Fibroblast of skin of left biceps (primary cell): ENCODE results near the gene FBXW8.
A peak's percentile ranks its signal among the peaks of the same experiment; 100 is the strongest.

Experiments
- DNase-seq, 2 experiments: peaks; one replicate each; pipeline ENCODE4 v3.0.0-alpha.2; 2013; ENCODE audit warnings: low read depth in 2 of 2

Gene FBXW8

GRCh38 chr12:116958402-116959197 lies 47.9 kb downstream of the FBXW8 start:
- no peak for DNase-seq

- DNase-seq, result no peak
These were observed 48.4 kb downstream of the FBXW8 start for GRCh38 chr12:116959198-116959460.

GRCh38 chr12:116959845-116960514 lies 49.2 kb downstream of the FBXW8 start:
- no peak for DNase-seq

- DNase-seq, result no peak
These were observed 51.4 kb downstream of the FBXW8 start for GRCh38 chr12:116962197-116962596.

- no peak for DNase-seq
These were observed 52.1 kb downstream of the FBXW8 start for GRCh38 chr12:116962783-116963356.

GRCh38 chr12:116964054-116965050 lies 53.6 kb downstream of the FBXW8 start:
- no peak for DNase-seq

- DNase-seq, result no peak
These were observed 58.2 kb downstream of the FBXW8 start for GRCh38 chr12:116968986-116969385.

- DNase-seq, result no peak
These were observed 59.1 kb downstream of the FBXW8 start for GRCh38 chr12:116969615-116970585.

- no peak for DNase-seq
These were observed 60.5 kb downstream of the FBXW8 start for GRCh38 chr12:116971222-116971621.

GRCh38 chr12:116975779-116976393 lies 65.1 kb downstream of the FBXW8 start:
- DNase-seq, result no peak

- no peak for DNase-seq
These were observed 67.0 kb downstream of the FBXW8 start for GRCh38 chr12:116977465-116978380.

- DNase-seq, result no peak
These were observed 68.2 kb downstream of the FBXW8 start for GRCh38 chr12:116978791-116979508.

- DNase-seq, result no peak
These were observed 69.3 kb downstream of the FBXW8 start for GRCh38 chr12:116980083-116980482.

- DNase-seq, result peak; percentile 40 to 46
These were observed 72.2 kb downstream of the FBXW8 start for GRCh38 chr12:116982791-116983411.

GRCh38 chr12:116984098-116984497 lies 73.3 kb downstream of the FBXW8 start:
- DNase-seq, result no peak

GRCh38 chr12:116990329-116990728 lies 79.6 kb downstream of the FBXW8 start:
- no peak for DNase-seq

- DNase-seq, result no peak
These were observed 80.5 kb downstream of the FBXW8 start for GRCh38 chr12:116990971-116991966.
